IMR-90 (cell line): ENCODE results near the gene GLDC. TPM values are rescaled to one million over a fixed set of nuclear protein-coding genes. Genes with fewer than 3 reads are reported as not detected.

Experiments used
- ATAC-seq: fragments of 200-7000 bp; cut with Tn5 transposase; 2 replicates; pipeline ENCODE4 v1.9.1; 2020; ENCODE audit warnings: low read depth, mild to moderate bottlenecking, moderate library complexity
- BruUV-seq: library from RNA; stranded (reverse); fragments of 400-500 nt; replicated peaks from 2 replicates; lab custom pipeline; 2021; lab: Mats Ljungman, UMichigan
- CTCF ChIA-PET: fragments of 300-600 bp; formaldehyde crosslinking; extraction: SDS; loops from one replicate; lab custom pipeline; 2021; ENCODE audit warnings: antibody characterized with exemption; lab: Yijun Ruan, JAX
- POLR2A ChIA-PET: fragments of 300-600 bp; sonication (Branson Sonifier 250); formaldehyde crosslinking; loops from one replicate; lab custom pipeline; 2022; ENCODE audit warnings: antibody characterized with exemption; ENCODE audit not compliant: unreplicated experiment; lab: Charles Lee
- DNase-seq: peaks from one replicate; pipeline ENCODE4 v3.0.0; 2013
- H2AFZ ChIP-seq: replicated peaks from 2 replicates; pipeline ENCODE3; 2013; ENCODE audit warnings: low read length, mild to moderate bottlenecking; ENCODE audit not compliant: poor library complexity
- H2AK5ac ChIP-seq: 2 replicates; pipeline ENCODE4 v1.6.1; 2013; ENCODE audit warnings: low read depth, low read length, inconsistent platforms
- H2AK9ac ChIP-seq: replicated peaks from 2 replicates; pipeline ENCODE3; 2013; ENCODE audit warnings: mild to moderate bottlenecking, low read depth, low read length, moderate library complexity; ENCODE audit not compliant: poor library complexity
- H2BK120ac ChIP-seq: 2 replicates; pipeline ENCODE4 v1.6.1; 2013; ENCODE audit warnings: low read depth, low read length, inconsistent platforms
- H2BK15ac ChIP-seq: 3 replicates; pipeline ENCODE4 v1.6.1; 2013; ENCODE audit warnings: low read depth, low read length, inconsistent platforms
- H2BK20ac ChIP-seq: 2 replicates; pipeline ENCODE4 v1.6.1; 2013; ENCODE audit warnings: low read depth, mild to moderate bottlenecking, inconsistent platforms, low read length, moderate library complexity
- H2BK5ac ChIP-seq: 2 replicates; pipeline ENCODE4 v1.6.1; 2013; ENCODE audit warnings: mild to moderate bottlenecking, low read depth, low read length, inconsistent platforms; ENCODE audit not compliant: poor library complexity, severe bottlenecking
- H3K14ac ChIP-seq: replicated peaks from 2 replicates; pipeline ENCODE4 v1.6.1; 2013; ENCODE audit warnings: low read depth, low read length, inconsistent platforms
- H3K18ac ChIP-seq: 2 replicates; pipeline ENCODE4 v1.6.1; 2013; ENCODE audit warnings: low read depth, low read length, control low read depth
- H3K23ac ChIP-seq: 2 replicates; pipeline ENCODE4 v1.6.1; 2013; ENCODE audit warnings: low read depth, low read length, inconsistent platforms
- H3K27ac ChIP-seq: 2 replicates; pipeline ENCODE4 v1.5.1; 2013; ENCODE audit warnings: mild to moderate bottlenecking, control low read depth, low read length; ENCODE audit not compliant: insufficient read depth
- H3K27me3 ChIP-seq: 2 replicates; pipeline ENCODE4 v1.6.1; 2013; ENCODE audit warnings: low read length; ENCODE audit not compliant: control insufficient read depth, insufficient read depth
- H3K36me3 ChIP-seq: 2 replicates; pipeline ENCODE4 v1.6.1; 2013; ENCODE audit warnings: low read length, mixed read lengths; ENCODE audit not compliant: control insufficient read depth, insufficient read depth
- H3K4ac ChIP-seq: 2 replicates; pipeline ENCODE4 v1.6.1; 2013; ENCODE audit warnings: low read depth, low read length, inconsistent platforms
- H3K4me1 ChIP-seq: 2 replicates; pipeline ENCODE4 v1.6.1; 2013; ENCODE audit warnings: low read length, mixed read lengths; ENCODE audit not compliant: control insufficient read depth, insufficient read depth
- H3K4me2 ChIP-seq: 2 replicates; pipeline ENCODE4 v1.6.1; 2013; ENCODE audit warnings: low read depth, mild to moderate bottlenecking, control low read depth, low read length, moderate library complexity
- H3K4me3 ChIP-seq: 2 replicates; pipeline ENCODE4 v1.5.1; 2013; ENCODE audit warnings: low read depth, mild to moderate bottlenecking, control low read depth, low read length, moderate library complexity; ENCODE audit not compliant: insufficient read depth
- H3K56ac ChIP-seq: 2 replicates; pipeline ENCODE4 v1.6.1; 2013; ENCODE audit warnings: low read length, inconsistent platforms; ENCODE audit not compliant: insufficient read depth; ENCODE audit errors: extremely low read depth
- H3K79me1 ChIP-seq, 2 experiments: 2 replicates each; pipeline ENCODE4 v1.6.1; 2013; ENCODE audit warnings: low read length in 2 of 2, inconsistent platforms in 1 of 2, low read depth in 1 of 2
- H3K9ac ChIP-seq: 2 replicates; pipeline ENCODE4 v1.6.1; 2013; ENCODE audit warnings: low read depth, low read length, control low read depth
- H3K9me1 ChIP-seq: 2 replicates; pipeline ENCODE4 v1.6.1; 2013; ENCODE audit warnings: low read length, inconsistent platforms; ENCODE audit not compliant: insufficient read depth
- H3K9me3 ChIP-seq: 2 replicates; pipeline ENCODE4 v1.6.1; 2013; ENCODE audit warnings: low read length; ENCODE audit not compliant: control insufficient read depth, insufficient read depth
- H4K20me1 ChIP-seq: 2 replicates; pipeline ENCODE4 v1.6.1; 2013; ENCODE audit warnings: low read length, inconsistent platforms; ENCODE audit not compliant: insufficient read depth
- H4K5ac ChIP-seq: 2 replicates; pipeline ENCODE4 v1.6.1; 2013; ENCODE audit warnings: mild to moderate bottlenecking, low read depth, low read length, control low read depth
- H4K8ac ChIP-seq, 2 experiments: 2 replicates each; pipeline ENCODE4 v1.6.1; 2013; ENCODE audit warnings: low read depth in 2 of 2, low read length in 2 of 2, control low read depth in 1 of 2, inconsistent platforms in 1 of 2
- H4K91ac ChIP-seq: 2 replicates; pipeline ENCODE4 v1.6.1; 2013; ENCODE audit warnings: low read depth, low read length, inconsistent platforms; ENCODE audit not compliant: insufficient read depth
- CTCF ChIP-seq: conservative IDR thresholded peaks from 2 replicates; pipeline ENCODE4 v1.5.1; 2012; ENCODE audit warnings: mild to moderate bottlenecking, low read depth, low read length, improper control_type of control experiment
- MXI1 ChIP-seq: IDR thresholded peaks from 2 replicates; pipeline ENCODE4 v1.6.1; 2012; ENCODE audit warnings: low read depth, mild to moderate bottlenecking, low read length, moderate library complexity, borderline replicate concordance
- POLR2A ChIP-seq: IDR thresholded peaks from 2 replicates; pipeline ENCODE4 v1.6.1; 2012; ENCODE audit warnings: mild to moderate bottlenecking, low read depth, low read length
- RAD21 ChIP-seq: IDR thresholded peaks from 2 replicates; pipeline ENCODE4 v1.6.1; 2012; ENCODE audit warnings: low read length, improper control_type of control experiment
- SMC3 ChIP-seq: fragments of 150-350 bp; IDR thresholded peaks from 2 replicates; pipeline ENCODE4 v1.6.1; 2016; ENCODE audit warnings: low read depth, mild to moderate bottlenecking, antibody characterized with exemption, low read length, moderate library complexity
- WGBS, 2 experiments: methylation state at CpG; one replicate each; pipeline versions ENCODE4 v1.1.5 to v1.1.7; 2013; ENCODE audit warnings: missing lambda C conversion rate in 2 of 2; ENCODE audit not compliant: insufficient read length in 1 of 2; ENCODE audit errors: extremely low coverage in 2 of 2; 5-methylcytosine and 5-hydroxymethylcytosine counted together
- dilution Hi-C: fragments of 300-500 bp; cut with HindIII; formaldehyde crosslinking; loops from one replicate; pipeline ENCODE4 v1.14.3; 2018; ENCODE audit warnings: low sequenced_read_pairs; ENCODE audit not compliant: unreplicated experiment
- in situ Hi-C: fragments of 300-500 bp; cut with MboI; formaldehyde crosslinking; loops from 3 replicates; pipeline ENCODE4 v1.14.3; 2019; ENCODE audit warnings: low sequenced_read_pairs, inconsistent platforms, mixed read lengths
- intact Hi-C: fragments of 100-400 bp; cut with micrococcal nuclease; formaldehyde crosslinking; loops from 2 replicates; pipeline ENCODE4 v1.10.0; 2022
- polyA plus RNA-seq, 3 experiments: library from polyadenylated mRNA; depleted of rRNA; stranded (reverse); fragments of >200 nt; gene quantifications; 2 replicates each; pipeline ENCODE4 v1.2.3, GENCODE V29; 2012; ENCODE audit warnings: low replicate concordance in 1 of 3
- total RNA-seq: library from RNA; depleted of rRNA; stranded (reverse); fragments of >200 nt; gene quantifications from 2 replicates; pipeline ENCODE4 v1.2.3, GENCODE V29; 2012

The GLDC gene
- total and polyA plus RNA-seq, 2 of the 4 experiments (the other 2 are of a cell fraction), result 0.36 to 0.50 TPM

GRCh38 chr9:6667633-6668280, 22.2 kb upstream of the GLDC start:
- H2BK5ac ChIP-seq, result no peak overlapping the region
- H2AK9ac ChIP-seq, result no peak overlapping the region
- H3K27ac ChIP-seq, result no peak overlapping the region
- intact Hi-C loops (loop anchor here (1.0 kb wide), 2 partner anchors 82 to 313 kb away; no protein-coding TSS in a partner anchor), in situ Hi-C loops (no loop called here), dilution Hi-C loops (no loop called here)
- H3K4me3 ChIP-seq, result no peak overlapping the region
- H3K18ac ChIP-seq, result no peak overlapping the region
- peak; percentile 45 for TF ChIP-seq SMC3
- no peak for TF ChIP-seq MXI1
- TF ChIP-seq CTCF, result peak; percentile 64
- no peak for TF ChIP-seq POLR2A
- peak; percentile 51 for TF ChIP-seq RAD21
- no peaks in the 10 kb centered on the region for H3K36me3 ChIP-seq
- BruUV-seq, result no TSS peak
- H4K91ac ChIP-seq, result no peak overlapping the region
- H3K4me2 ChIP-seq, result no peak overlapping the region
- peaks cover 2% of the 10 kb centered on the region for H3K27me3 ChIP-seq
- H2BK20ac ChIP-seq, result no peak overlapping the region
- WGBS, 2 experiments, result no CpG with 5 or more reads among the region's 5 CpGs
- H2AK5ac ChIP-seq, result no peak overlapping the region
- no peak overlapping the region for H3K56ac ChIP-seq
- ChIA-PET POLR2A (no interaction called here), CTCF (interaction anchor here (0.6 to 1.3 kb wide), 4 partner anchors 9 to 87 kb away, joined by 3 to 10 read pairs (median 4); no protein-coding TSS in a partner anchor)
- H3K23ac ChIP-seq, result no peak overlapping the region
- H4K8ac ChIP-seq, result no peak overlapping the region
- no peaks in the 10 kb centered on the region for H3K4me1 ChIP-seq
- DNase-seq (peak; percentile 44), ATAC-seq (peak; percentile 65)
- H3K79me1 ChIP-seq, result no peaks in the 10 kb centered on the region
- H2BK120ac ChIP-seq, result no peak overlapping the region
- H3K14ac ChIP-seq, result no peak overlapping the region
- H4K5ac ChIP-seq, result no peak overlapping the region
- H2BK15ac ChIP-seq, result no peak overlapping the region
- H2AFZ ChIP-seq, result no peak overlapping the region
- no peak overlapping the region for H3K9ac ChIP-seq
- no peaks in the 10 kb centered on the region for H3K9me3 ChIP-seq
- no peaks in the 10 kb centered on the region for H3K9me1 ChIP-seq
- H4K20me1 ChIP-seq, result no peaks in the 10 kb centered on the region
- H3K4ac ChIP-seq, result no peak overlapping the region
